AG04449 (cell line): ENCODE data around the gene C22orf42.

Experiments
- CTCF ChIA-PET: fragments of 350-600 bp; formaldehyde crosslinking; extraction: SDS; loops from one replicate; lab custom pipeline; 2021; ENCODE audit warnings: antibody characterized with exemption; lab: Yijun Ruan, JAX
- POLR2A ChIA-PET: fragments of 400-600, 350-600 bp; formaldehyde crosslinking; extraction: SDS; loops from one replicate; lab custom pipeline; 2020; ENCODE audit warnings: antibody characterized with exemption, inconsistent platforms; lab: Yijun Ruan, JAX
- DNase-seq: peaks from one replicate; pipeline ENCODE4 v3.0.0-alpha.2; 2010; ENCODE audit warnings: low read depth, low spot score
- H3K4me3 ChIP-seq: 2 replicates; pipeline ENCODE4 v1.5.1; 2011; ENCODE audit warnings: low read depth, mild to moderate bottlenecking, control low read depth, low read length
- CTCF ChIP-seq: IDR thresholded peaks from one replicate; pipeline ENCODE4 v1.5.1; 2011; ENCODE audit warnings: mild to moderate bottlenecking, moderate library complexity, low read length, control low read depth, inconsistent platforms; ENCODE audit not compliant: insufficient read depth; ENCODE audit errors: missing control alignments

The C22orf42 gene

DNA sequence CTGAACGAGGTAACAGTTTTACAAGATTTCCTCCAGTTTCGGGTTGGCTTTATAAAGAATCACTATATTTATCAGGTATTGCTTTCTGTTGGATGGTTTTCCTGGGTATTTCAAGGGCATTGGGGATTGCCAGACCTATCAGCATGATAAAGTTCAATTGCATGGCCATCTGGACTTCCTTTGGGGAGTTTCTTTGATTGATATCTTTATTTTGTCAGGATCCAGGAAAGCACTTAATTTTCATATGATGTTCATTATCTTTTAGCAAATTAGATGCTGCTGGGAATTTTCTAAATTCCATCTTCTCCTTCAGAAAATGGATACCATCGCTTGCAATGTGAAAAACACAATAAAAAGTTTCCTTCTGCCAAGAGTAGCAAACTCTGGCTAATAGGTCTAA, 24.5 kb upstream of the C22orf42 start:
- H3K4me3 ChIP-seq, result no peak overlapping the region
- ChIA-PET POLR2A (no interaction called here), CTCF (no interaction called here)
- no peak for TF ChIP-seq CTCF
- no peak for DNase-seq

DNA sequence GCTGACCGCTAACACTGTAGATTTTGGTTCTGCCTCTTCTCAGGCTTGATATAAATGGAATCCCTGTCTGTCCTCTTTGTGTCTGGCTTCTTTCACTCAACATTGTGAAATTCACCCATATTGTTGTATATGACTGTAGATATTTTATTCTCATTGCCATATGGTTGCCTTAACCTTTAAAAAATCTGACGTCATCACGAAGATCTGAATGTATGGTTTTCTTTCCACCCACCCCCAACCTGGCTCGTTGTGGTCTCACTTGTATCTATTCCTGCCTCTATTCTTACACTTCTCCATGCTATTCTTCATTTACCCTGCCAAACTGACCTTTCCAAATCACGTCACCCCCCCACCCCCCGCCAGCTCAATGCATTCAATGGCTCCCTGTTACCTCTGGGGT, 21.9 kb upstream of the C22orf42 start:
- no peak for TF ChIP-seq CTCF
- H3K4me3 ChIP-seq, result no peak overlapping the region
- ChIA-PET POLR2A (no interaction called here), CTCF (no interaction called here)
- DNase-seq, result no peak

DNA sequence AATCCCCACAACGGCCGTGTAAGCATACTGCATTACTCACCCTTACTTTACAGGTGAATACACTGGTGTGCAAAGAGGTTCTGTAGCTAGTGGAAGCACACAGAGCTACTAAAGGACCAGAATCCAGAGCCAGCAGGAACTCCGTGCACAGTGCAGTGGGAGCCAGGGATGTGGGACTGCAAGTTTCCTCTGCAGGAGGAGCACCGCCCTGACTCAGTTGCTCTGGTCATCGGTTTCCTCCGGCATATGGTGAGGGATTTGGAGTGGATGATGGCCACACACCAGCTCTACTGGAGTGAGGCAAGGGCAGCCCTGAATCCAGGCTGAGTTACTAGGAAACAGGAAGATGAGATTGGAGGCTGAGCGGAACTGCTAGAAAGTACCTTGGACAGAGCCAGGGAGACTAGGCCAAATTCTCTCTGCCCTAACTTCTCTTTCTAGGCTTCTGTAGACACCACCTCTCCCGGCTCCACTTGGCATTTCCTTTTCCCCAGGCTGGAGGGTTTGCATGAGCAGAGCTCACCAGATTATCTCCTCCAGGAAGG, 18.2 kb upstream of the C22orf42 start:
- ChIA-PET CTCF (no interaction called here), POLR2A (no interaction called here)
- no peak for DNase-seq
- TF ChIP-seq CTCF, result no peak
- H3K4me3 ChIP-seq, result no peak overlapping the region

GRCh38 chr22:32175683-32176644, 16.9 kb upstream of the C22orf42 start:
- no peak overlapping the region for H3K4me3 ChIP-seq
- no peak for DNase-seq
- ChIA-PET POLR2A (no interaction called here), CTCF (no interaction called here)
- no peak for TF ChIP-seq CTCF

DNA sequence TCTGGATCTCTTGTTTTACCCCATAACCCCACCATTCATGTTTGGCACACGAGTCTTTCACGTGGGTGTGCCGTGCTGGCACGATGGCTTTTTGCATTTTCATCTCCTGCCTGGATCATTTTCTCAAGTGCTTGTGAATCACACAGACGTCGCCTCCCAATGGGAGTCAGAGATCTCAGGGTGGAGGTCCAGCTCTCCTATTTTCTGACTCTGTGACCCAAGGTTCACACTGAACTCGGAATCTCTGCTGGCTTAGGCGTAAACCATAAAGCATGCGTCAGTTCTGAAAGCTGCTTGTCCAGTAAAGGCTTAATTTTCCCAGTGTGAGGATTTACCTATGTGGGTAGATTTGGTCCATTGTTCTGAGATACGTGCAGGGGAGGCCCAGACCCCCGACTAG, 16.0 kb upstream of the C22orf42 start:
- DNase-seq, result no peak
- ChIA-PET POLR2A (no interaction called here), CTCF (no interaction called here)
- H3K4me3 ChIP-seq, result no peak overlapping the region
- TF ChIP-seq CTCF, result no peak

DNA sequence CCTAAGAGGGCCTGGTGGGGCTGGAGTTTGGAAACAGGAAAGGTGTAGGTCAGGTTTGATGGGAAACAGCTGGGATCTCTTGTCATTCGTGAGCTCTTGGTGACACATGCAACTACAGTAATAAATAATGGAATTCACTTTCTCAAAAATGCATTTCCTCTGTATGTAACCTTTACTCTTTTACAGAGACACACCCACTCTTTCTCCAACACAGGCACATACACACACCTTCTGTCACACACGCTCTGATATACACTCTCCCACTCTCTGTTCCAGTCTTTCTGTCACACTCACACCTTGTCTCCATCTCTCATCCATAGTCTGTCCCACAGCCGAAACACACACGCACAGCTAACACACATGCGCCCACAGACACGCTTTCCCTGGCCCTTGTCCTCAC, 6.6 kb upstream of the C22orf42 start:
- DNase-seq, result no peak
- H3K4me3 ChIP-seq, result no peak overlapping the region
- ChIA-PET CTCF (no interaction called here), POLR2A (no interaction called here)
- TF ChIP-seq CTCF, result no peak
